22Rv1 (cell line): Measurements from ENCODE around the gene VDAC2.
"Not testable (repeated sequence)": the region's sequence is repeated elsewhere in the genome, so short reads cannot be mapped to it uniquely, and the experiment has no call there.

ENCODE experiments used
- H3K27ac ChIP-seq: fragments of 450-650 bp; 2 replicates; pipeline ENCODE4 v1.5.1; 2017
- CTCF ChIP-seq: fragments of 450-650 bp; IDR thresholded peaks from 2 replicates; pipeline ENCODE4 v1.5.1; 2017; ENCODE audit warnings: mild to moderate bottlenecking
- ZFX ChIP-seq: fragments of 450-650 bp; IDR thresholded peaks from 2 replicates; pipeline ENCODE4 v1.6.1; 2017; ENCODE audit warnings: antibody characterized with exemption, borderline replicate concordance

Gene VDAC2

GRCh38 chr10:75202321-75203045, 8.1 kb upstream of the VDAC2 start:
- no peak overlapping the region for H3K27ac ChIP-seq

GRCh38 chr10:75203046-75203620, 7.5 kb upstream of the VDAC2 start:
- not testable (repeated sequence) for H3K27ac ChIP-seq

More at GRCh38 chr10:75202321-75203045, 8.1 kb upstream of the VDAC2 start:
- TF ChIP-seq CTCF (no peak), ZFX (no peak)

- H3K27ac ChIP-seq = no peak overlapping the region
- TF ChIP-seq CTCF (no peak), ZFX (no peak)
These were observed 6.9 kb upstream of the VDAC2 start for GRCh38 chr10:75203724-75204123.

GRCh38 chr10:75205908-75206307, 4.7 kb upstream of the VDAC2 start:
- TF ChIP-seq CTCF (no peak), ZFX (no peak)
- H3K27ac ChIP-seq = no peak overlapping the region

- H3K27ac ChIP-seq = not testable (repeated sequence)
These were observed 4.0 kb upstream of the VDAC2 start for GRCh38 chr10:75206638-75207037.

GRCh38 chr10:75207079-75207856, 3.3 kb upstream of the VDAC2 start:
- H3K27ac ChIP-seq = no peak overlapping the region
- TF ChIP-seq ZFX (no peak), CTCF (no peak)

- H3K27ac ChIP-seq = no peak overlapping the region
- TF ChIP-seq ZFX (no peak), CTCF (no peak)
These were observed 2.8 kb upstream of the VDAC2 start for GRCh38 chr10:75207857-75208144.

- H3K27ac ChIP-seq = no peak overlapping the region
These were observed 2.4 kb upstream of the VDAC2 start for GRCh38 chr10:75208181-75208580.

More at GRCh38 chr10:75208181-75208580, 2.4 kb upstream of the VDAC2 start:
- TF ChIP-seq ZFX (no peak), CTCF (no peak)
